Colonic mucosa (tissue), 4 donors: ENCODE data around the gene STXBP2. TPM values are rescaled to one million over a fixed set of nuclear protein-coding genes. Genes with fewer than 3 reads are reported as not detected.

Experiments used
- DNase-seq: peaks from one replicate; pipeline ENCODE4 v3.0.0-alpha.2; 2020
- H3K27ac ChIP-seq: fragments of 200-600 bp; one replicate; pipeline ENCODE4 v1.8.0; 2021
- H3K27me3 ChIP-seq: fragments of 200-600 bp; one replicate; pipeline ENCODE4 v1.8.0; 2021
- H3K36me3 ChIP-seq: fragments of 200-600 bp; one replicate; pipeline ENCODE4 v1.8.0; 2021
- H3K4me1 ChIP-seq: fragments of 200-600 bp; one replicate; pipeline ENCODE4 v1.8.0; 2021; ENCODE audit warnings: mild to moderate bottlenecking
- H3K4me3 ChIP-seq: fragments of 200-600 bp; one replicate; pipeline ENCODE4 v1.8.0; 2021
- H3K9ac ChIP-seq, 2 donors: one replicate each; pipeline ENCODE4 v1.7.0; 2013; ENCODE audit warnings: control low read depth in 2 of 2, low read depth in 2 of 2, low read length in 2 of 2
- H3K9me3 ChIP-seq: fragments of 200-600 bp; one replicate; pipeline ENCODE4 v1.8.0; 2021
- CTCF ChIP-seq: fragments of 200-600 bp; IDR thresholded peaks from one replicate; pipeline ENCODE4 v1.8.0; 2022; ENCODE audit warnings: antibody characterized with exemption, mild to moderate bottlenecking
- intact Hi-C: fragments of 100-400 bp; cut with DNase I; formaldehyde crosslinking; loops from one replicate; pipeline ENCODE4 v1.14.1; 2022
- total RNA-seq, 2 donors: library from RNA; stranded (reverse); fragmentation: NEBNext Ultra II Directional in 1 of 2; extraction: Animal tissue kit (Norgen Biotek cat#: 25700) in 1 of 2; gene quantifications; one replicate each; pipeline ENCODE4 v1.2.1, GENCODE V29; 2021
- donor health status: healthy.
- donor health status: DM: no; HTN: no; CAD: no.
- donor health status: DM: no; HTN: no; CAD: no.

The STXBP2 gene
- total RNA-seq, 2 donors from 2014 or later: 166 to 212 TPM

GRCh38 chr19:7657131-7657751, 20.3 kb downstream of the STXBP2 start:
- Histone ChIP-seq H3K9me3 (no peaks in the 10 kb centered on the region), H3K36me3 (no peaks in the 10 kb centered on the region), H3K27me3 (no peaks in the 10 kb centered on the region), H3K4me3 (no peak overlapping the region), H3K4me1 (no peaks in the 10 kb centered on the region), H3K9ac (no peak overlapping the region), H3K27ac (no peak overlapping the region)
- no peak for DNase-seq
- intact Hi-C loops: no loop called here
- TF ChIP-seq CTCF: no peak

GRCh38 chr19:7658219-7658686, 21.3 kb downstream of the STXBP2 start:
- intact Hi-C loops: no loop called here
- no peak for DNase-seq
- H3K4me3 ChIP-seq: no peak overlapping the region
- H3K27ac ChIP-seq: no peak overlapping the region
- no peaks in the 10 kb centered on the region for H3K36me3 ChIP-seq
- H3K4me1 ChIP-seq: no peaks in the 10 kb centered on the region
- TF ChIP-seq CTCF: no peak
- no peaks in the 10 kb centered on the region for H3K9me3 ChIP-seq
- H3K9ac ChIP-seq: no peak overlapping the region
- no peaks in the 10 kb centered on the region for H3K27me3 ChIP-seq

GRCh38 chr19:7661744-7662538, 25.0 kb downstream of the STXBP2 start:
- Histone ChIP-seq H3K36me3 (no peaks in the 10 kb centered on the region), H3K9me3 (no peaks in the 10 kb centered on the region), H3K4me3 (no peak overlapping the region), H3K27me3 (no peaks in the 10 kb centered on the region), H3K4me1 (no peaks in the 10 kb centered on the region), H3K27ac (no peak overlapping the region), H3K9ac (no peak overlapping the region)
- TF ChIP-seq CTCF: no peak
- intact Hi-C loops: no loop called here
- DNase-seq: no peak

- no peak for DNase-seq
- no peak for TF ChIP-seq CTCF
- intact Hi-C loops: no loop called here
Observed at GRCh38 chr19:7662657-7663056, 25.7 kb downstream of the STXBP2 start.

GRCh38 chr19:7663706-7664105, 26.8 kb downstream of the STXBP2 start:
- H3K27me3 ChIP-seq: no peaks in the 10 kb centered on the region
- H3K9ac ChIP-seq: no peak overlapping the region
- no peak for DNase-seq
- H3K27ac ChIP-seq: no peak overlapping the region
- H3K4me3 ChIP-seq: no peak overlapping the region
- TF ChIP-seq CTCF: no peak
- no peaks in the 10 kb centered on the region for H3K36me3 ChIP-seq
- H3K4me1 ChIP-seq: no peaks in the 10 kb centered on the region
- no peaks in the 10 kb centered on the region for H3K9me3 ChIP-seq
- intact Hi-C loops: no loop called here

More at GRCh38 chr19:7662657-7663056, 25.7 kb downstream of the STXBP2 start:
- H3K27ac ChIP-seq: no peak overlapping the region
- no peaks in the 10 kb centered on the region for H3K4me1 ChIP-seq
- H3K9me3 ChIP-seq: no peaks in the 10 kb centered on the region
- H3K36me3 ChIP-seq: no peaks in the 10 kb centered on the region
- no peak overlapping the region for H3K4me3 ChIP-seq
- no peaks in the 10 kb centered on the region for H3K27me3 ChIP-seq
- no peak overlapping the region for H3K9ac ChIP-seq
